ENCODE results near the gene RLBP1.
"Not testable (repeated sequence)": the region's sequence is repeated elsewhere in the genome, so short reads cannot be mapped to it uniquely, and the experiment has no call there.

Gene RLBP1

GRCh38 chr15:89221543-89221942, at the start of gene RLBP1:
Gene RLBP1 (minus strand): TSS chr15:89221579. CDS start chr15:89218975, 2,604 bp downstream.
- DNase-seq (ENCODE audit: low spot score): peak; percentile 52

- not testable (repeated sequence) for DNase-seq (ENCODE audit: low spot score)
These were observed 28.8 kb upstream of the RLBP1 start for GRCh38 chr15:89250142-89250541.

- no peak for DNase-seq (ENCODE audit: low spot score)
These were observed 27.2 kb upstream of the RLBP1 start for GRCh38 chr15:89248584-89248983.

GRCh38 chr15:89247446-89247845, 26.1 kb upstream of the RLBP1 start:
- DNase-seq (ENCODE audit: low spot score): no peak

GRCh38 chr15:89244574-89244903, 23.2 kb upstream of the RLBP1 start:
- DNase-seq (ENCODE audit: low spot score): no peak

GRCh38 chr15:89243691-89244573, 22.6 kb upstream of the RLBP1 start, which contains the start of gene FANCI:
Gene FANCI (plus strand): TSS chr15:89243979. CDS start chr15:89247648, 3,669 bp downstream.
- DNase-seq (ENCODE audit: low spot score): peak; percentile 88

- no peak for DNase-seq (ENCODE audit: low spot score)
These were observed 21.8 kb upstream of the RLBP1 start for GRCh38 chr15:89243046-89243690.

- DNase-seq (ENCODE audit: low spot score): not testable (repeated sequence)
These were observed 18.8 kb upstream of the RLBP1 start for GRCh38 chr15:89239883-89240810.

- no peak for DNase-seq (ENCODE audit: low spot score)
These were observed 10.5 kb upstream of the RLBP1 start for GRCh38 chr15:89231832-89232231.

GRCh38 chr15:89230277-89230676, 8.9 kb upstream of the RLBP1 start:
- DNase-seq (ENCODE audit: low spot score): no peak

GRCh38 chr15:89227425-89227824, 6.0 kb upstream of the RLBP1 start:
- no peak for DNase-seq (ENCODE audit: low spot score)

- DNase-seq (ENCODE audit: low spot score): no peak
These were observed 5.2 kb upstream of the RLBP1 start for GRCh38 chr15:89226359-89227221.

GRCh38 chr15:89225588-89225987, 4.2 kb upstream of the RLBP1 start:
- no peak for DNase-seq (ENCODE audit: low spot score)

GRCh38 chr15:89218531-89218930, 2.8 kb downstream of the RLBP1 start:
- no peak for DNase-seq (ENCODE audit: low spot score)

- no peak for DNase-seq (ENCODE audit: low spot score)
These were observed 3.5 kb downstream of the RLBP1 start for GRCh38 chr15:89217686-89218376.

- DNase-seq (ENCODE audit: low spot score): no peak
These were observed 4.3 kb downstream of the RLBP1 start for GRCh38 chr15:89217031-89217430.

- DNase-seq (ENCODE audit: low spot score): no peak
These were observed 5.8 kb downstream of the RLBP1 start for GRCh38 chr15:89215627-89216026.

- no peak for DNase-seq (ENCODE audit: low spot score)
These were observed 9.7 kb downstream of the RLBP1 start for GRCh38 chr15:89211678-89212170.

- no peak for DNase-seq (ENCODE audit: low spot score)
These were observed 12.3 kb downstream of the RLBP1 start for GRCh38 chr15:89209057-89209456.

- DNase-seq (ENCODE audit: low spot score): no peak
These were observed 13.1 kb downstream of the RLBP1 start for GRCh38 chr15:89208256-89208655.

All from globus pallidus (tissue), 1 donor.